ENCODE data around the gene PSD4.

The PSD4 gene

GRCh38 chr2:113162869-113163268 lies 10.9 kb upstream of the PSD4 start:
- H3K4me1 ChIP-seq (ENCODE audit: control insufficient read depth, insufficient read depth, low read length), result peaks cover 16% of the 10 kb centered on the region
- H3K4me2 ChIP-seq (ENCODE audit: low read length), result no peak overlapping the region
- H3K4me3 ChIP-seq (ENCODE audit: low read length), result no peak overlapping the region
- H3K9ac ChIP-seq (ENCODE audit: low read depth, low read length), result no peak overlapping the region
- no peaks in the 10 kb centered on the region for H3K36me3 ChIP-seq (ENCODE audit: insufficient read depth, low read length)
- H3K27me3 ChIP-seq (ENCODE audit: control insufficient read depth, insufficient read depth, low read length), result no peaks in the 10 kb centered on the region
- H3K9me3 ChIP-seq (replicated peaks; ENCODE audit: low read length), result no peaks in the 10 kb centered on the region

GRCh38 chr2:113164215-113164929 lies 9.4 kb upstream of the PSD4 start:
- no peaks in the 10 kb centered on the region for H3K36me3 ChIP-seq (ENCODE audit: insufficient read depth, low read length)
- H3K9ac ChIP-seq (ENCODE audit: low read depth, low read length), result no peak overlapping the region
- H3K27me3 ChIP-seq (ENCODE audit: control insufficient read depth, insufficient read depth, low read length), result no peaks in the 10 kb centered on the region
- no peak overlapping the region for H3K4me2 ChIP-seq (ENCODE audit: low read length)
- peaks cover 1% of the 10 kb centered on the region for H3K4me1 ChIP-seq (ENCODE audit: control insufficient read depth, insufficient read depth, low read length)
- H3K9me3 ChIP-seq (replicated peaks; ENCODE audit: low read length), result no peaks in the 10 kb centered on the region
- no peak overlapping the region for H3K4me3 ChIP-seq (ENCODE audit: low read length)

- H3K4me1 ChIP-seq (ENCODE audit: control insufficient read depth, insufficient read depth, low read length), result no peaks in the 10 kb centered on the region
- H3K9ac ChIP-seq (ENCODE audit: low read depth, low read length), result no peak overlapping the region
- H3K9me3 ChIP-seq (replicated peaks; ENCODE audit: low read length), result no peaks in the 10 kb centered on the region
- no peak overlapping the region for H3K4me2 ChIP-seq (ENCODE audit: low read length)
- H3K36me3 ChIP-seq (ENCODE audit: insufficient read depth, low read length), result no peaks in the 10 kb centered on the region
- H3K4me3 ChIP-seq (ENCODE audit: low read length), result no peak overlapping the region
- no peaks in the 10 kb centered on the region for H3K27me3 ChIP-seq (ENCODE audit: control insufficient read depth, insufficient read depth, low read length)
These were observed 8.7 kb upstream of the PSD4 start for GRCh38 chr2:113164930-113165585.

DNA sequence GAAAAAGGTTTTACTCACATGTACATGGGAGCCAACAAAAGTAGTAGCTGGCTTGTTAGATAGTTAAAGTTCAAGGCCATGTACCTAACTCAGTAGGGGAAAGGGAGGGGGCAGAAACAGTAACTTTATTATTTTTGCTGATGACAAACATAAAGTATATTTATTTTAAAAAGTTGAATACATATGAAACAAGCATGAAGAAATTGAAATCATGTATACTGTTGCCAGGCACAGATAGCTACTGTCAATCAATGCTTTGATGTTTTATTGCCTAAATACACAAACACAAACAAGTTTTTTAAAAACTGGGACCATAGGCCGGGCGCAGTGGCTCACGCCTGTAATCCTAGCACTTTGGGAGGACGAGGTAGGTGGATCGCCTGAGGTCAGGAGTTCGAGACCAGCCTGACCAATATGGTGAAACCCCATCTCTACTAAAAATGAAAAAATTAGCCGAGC lies 7.6 kb upstream of the PSD4 start:
- Histone ChIP-seq H3K9ac (ENCODE audit: low read depth, low read length) (no peak overlapping the region), H3K4me3 (ENCODE audit: low read length) (no peak overlapping the region), H3K4me2 (ENCODE audit: low read length) (no peak overlapping the region), H3K9me3 (replicated peaks; ENCODE audit: low read length) (no peaks in the 10 kb centered on the region), H3K27me3 (ENCODE audit: control insufficient read depth, insufficient read depth, low read length) (no peaks in the 10 kb centered on the region), H3K4me1 (ENCODE audit: control insufficient read depth, insufficient read depth, low read length) (no peaks in the 10 kb centered on the region), H3K36me3 (ENCODE audit: insufficient read depth, low read length) (no peaks in the 10 kb centered on the region)

GRCh38 chr2:113167115-113167932 lies 6.4 kb upstream of the PSD4 start:
- Histone ChIP-seq H3K9ac (ENCODE audit: low read depth, low read length) (no peak overlapping the region), H3K36me3 (ENCODE audit: insufficient read depth, low read length) (no peaks in the 10 kb centered on the region), H3K27me3 (ENCODE audit: control insufficient read depth, insufficient read depth, low read length) (no peaks in the 10 kb centered on the region), H3K4me1 (ENCODE audit: control insufficient read depth, insufficient read depth, low read length) (no peaks in the 10 kb centered on the region), H3K4me2 (ENCODE audit: low read length) (no peak overlapping the region), H3K4me3 (ENCODE audit: low read length) (no peak overlapping the region), H3K9me3 (replicated peaks; ENCODE audit: low read length) (no peaks in the 10 kb centered on the region)

DNA sequence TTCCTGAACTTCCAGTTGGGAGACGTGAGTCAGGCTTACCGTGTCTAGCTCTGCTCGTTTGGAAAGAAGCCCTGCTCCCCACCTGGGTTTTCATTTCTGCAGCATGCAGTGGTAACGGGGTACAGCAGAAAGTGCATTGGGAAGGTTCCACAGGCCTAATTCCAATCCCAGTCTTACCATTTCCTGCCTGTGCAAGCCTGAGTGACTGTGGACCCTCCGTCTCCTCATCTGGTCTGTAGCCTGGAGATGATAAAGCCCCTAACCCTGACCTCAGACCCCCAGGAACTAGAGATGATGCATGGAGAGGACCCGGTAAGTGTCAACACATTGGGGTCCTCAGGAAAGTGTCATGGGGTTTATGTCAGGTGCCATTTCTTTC lies 5.8 kb upstream of the PSD4 start:
- no peaks in the 10 kb centered on the region for H3K36me3 ChIP-seq (ENCODE audit: insufficient read depth, low read length)
- H3K9me3 ChIP-seq (replicated peaks; ENCODE audit: low read length), result no peaks in the 10 kb centered on the region
- no peak overlapping the region for H3K9ac ChIP-seq (ENCODE audit: low read depth, low read length)
- H3K27me3 ChIP-seq (ENCODE audit: control insufficient read depth, insufficient read depth, low read length), result no peaks in the 10 kb centered on the region
- no peak overlapping the region for H3K4me2 ChIP-seq (ENCODE audit: low read length)
- H3K4me3 ChIP-seq (ENCODE audit: low read length), result no peak overlapping the region
- no peaks in the 10 kb centered on the region for H3K4me1 ChIP-seq (ENCODE audit: control insufficient read depth, insufficient read depth, low read length)

DNA sequence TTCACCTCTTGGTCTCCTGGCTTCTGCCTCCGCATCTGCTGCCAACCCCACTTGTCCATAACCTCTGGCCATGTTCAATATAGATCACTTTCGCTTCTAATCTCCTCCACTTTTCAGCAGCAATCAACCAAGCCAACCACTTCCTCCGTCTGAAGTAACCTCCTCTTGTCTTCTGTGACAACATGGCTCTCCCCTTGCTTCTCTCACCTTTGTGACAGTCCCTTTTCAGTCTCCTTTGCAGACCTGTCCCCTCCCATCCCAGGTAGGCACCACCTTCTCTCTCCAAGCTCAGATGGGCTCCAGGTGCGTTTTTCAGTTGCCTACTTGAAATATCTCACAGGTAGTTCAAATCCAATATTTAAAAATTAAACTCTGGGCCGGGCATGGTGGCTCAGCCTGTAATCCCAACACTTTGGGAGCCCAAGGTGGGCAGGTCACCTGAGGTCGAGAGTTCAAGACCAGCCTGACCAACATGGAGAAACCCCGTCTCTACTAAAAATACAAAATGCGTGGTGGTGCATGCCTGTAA lies 4.7 kb upstream of the PSD4 start:
- Histone ChIP-seq H3K4me2 (ENCODE audit: low read length) (no peak overlapping the region), H3K27me3 (ENCODE audit: control insufficient read depth, insufficient read depth, low read length) (no peaks in the 10 kb centered on the region), H3K9me3 (replicated peaks; ENCODE audit: low read length) (no peaks in the 10 kb centered on the region), H3K4me3 (ENCODE audit: low read length) (no peak overlapping the region), H3K4me1 (ENCODE audit: control insufficient read depth, insufficient read depth, low read length) (no peaks in the 10 kb centered on the region), H3K9ac (ENCODE audit: low read depth, low read length) (no peak overlapping the region), H3K36me3 (ENCODE audit: insufficient read depth, low read length) (no peaks in the 10 kb centered on the region)

- no peaks in the 10 kb centered on the region for H3K27me3 ChIP-seq (ENCODE audit: control insufficient read depth, insufficient read depth, low read length)
- no peaks in the 10 kb centered on the region for H3K4me1 ChIP-seq (ENCODE audit: control insufficient read depth, insufficient read depth, low read length)
- H3K36me3 ChIP-seq (ENCODE audit: insufficient read depth, low read length), result no peaks in the 10 kb centered on the region
- no peak overlapping the region for H3K4me3 ChIP-seq (ENCODE audit: low read length)
- H3K9me3 ChIP-seq (replicated peaks; ENCODE audit: low read length), result no peaks in the 10 kb centered on the region
- H3K9ac ChIP-seq (ENCODE audit: low read depth, low read length), result no peak overlapping the region
- H3K4me2 ChIP-seq (ENCODE audit: low read length), result no peak overlapping the region
These were observed 4.2 kb upstream of the PSD4 start for GRCh38 chr2:113169586-113169985.

DNA sequence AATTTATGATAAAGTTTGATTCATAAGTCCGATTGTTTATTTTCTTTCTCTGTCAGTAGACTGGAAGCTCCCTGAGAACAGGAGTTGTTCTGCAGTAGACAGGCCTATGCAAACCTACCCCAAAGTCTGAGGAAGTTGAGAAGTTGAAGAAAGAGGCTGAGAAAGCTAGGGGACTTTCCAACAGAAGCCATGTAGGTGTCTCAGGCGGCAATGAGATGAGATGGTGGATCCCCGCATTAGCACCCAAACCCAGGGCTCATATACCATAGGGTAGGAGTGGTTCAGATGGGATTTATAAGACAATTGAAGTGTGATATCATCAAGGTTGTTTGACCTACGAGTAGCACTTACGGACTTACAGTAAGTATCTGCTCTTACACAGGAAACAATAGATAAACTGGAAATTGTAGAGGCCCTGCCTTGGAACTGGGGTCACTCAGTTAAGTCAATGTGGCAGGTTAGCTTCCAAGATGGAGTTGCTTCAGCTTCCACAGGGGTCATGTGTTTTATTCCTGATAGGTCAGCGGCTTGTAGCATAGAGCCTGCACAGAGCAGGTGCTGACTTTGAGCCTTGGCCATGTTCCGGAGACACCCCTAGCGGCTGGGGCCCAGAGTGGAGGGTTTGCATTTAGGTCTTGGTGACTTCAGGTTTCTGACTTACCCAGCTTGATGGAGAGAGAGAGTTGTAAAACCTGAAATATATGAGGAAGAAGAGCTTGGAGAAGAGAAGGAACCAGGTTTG lies 2.3 kb upstream of the PSD4 start:
- no peaks in the 10 kb centered on the region for H3K36me3 ChIP-seq (ENCODE audit: insufficient read depth, low read length)
- H3K4me1 ChIP-seq (ENCODE audit: control insufficient read depth, insufficient read depth, low read length), result no peaks in the 10 kb centered on the region
- H3K4me3 ChIP-seq (ENCODE audit: low read length), result no peak overlapping the region
- no peaks in the 10 kb centered on the region for H3K9me3 ChIP-seq (replicated peaks; ENCODE audit: low read length)
- H3K9ac ChIP-seq (ENCODE audit: low read depth, low read length), result no peak overlapping the region
- H3K4me2 ChIP-seq (ENCODE audit: low read length), result no peak overlapping the region
- H3K27me3 ChIP-seq (ENCODE audit: control insufficient read depth, insufficient read depth, low read length), result no peaks in the 10 kb centered on the region

- Histone ChIP-seq H3K9ac (ENCODE audit: low read depth, low read length) (no peak overlapping the region), H3K4me2 (ENCODE audit: low read length) (no peak overlapping the region), H3K9me3 (replicated peaks; ENCODE audit: low read length) (no peaks in the 10 kb centered on the region), H3K27me3 (ENCODE audit: control insufficient read depth, insufficient read depth, low read length) (no peaks in the 10 kb centered on the region), H3K36me3 (ENCODE audit: insufficient read depth, low read length) (no peaks in the 10 kb centered on the region), H3K4me1 (ENCODE audit: control insufficient read depth, insufficient read depth, low read length) (no peaks in the 10 kb centered on the region), H3K4me3 (ENCODE audit: low read length) (no peak overlapping the region)
These were observed 840 bp upstream of the PSD4 start for GRCh38 chr2:113172721-113173541.
